ENCODE results near the gene FREM2. TPM values are rescaled to one million over a fixed set of nuclear protein-coding genes. Genes with fewer than 3 reads are reported as not detected.

The FREM2 gene
- total and polyA plus RNA-seq, 7 donors = under 0.01 to 8.2 (median 2.1) TPM

GRCh38 chr13:38787550-38787949 is 100.7 kb downstream of the FREM2 start:
- H3K27me3 ChIP-seq = no peaks in the 10 kb centered on the region
- TF ChIP-seq POLR2A (IDR thresholded peaks at IDR 0.05) (no peak), EP300 (IDR thresholded peaks at IDR 0.05) (no peak)
- H3K4me1 ChIP-seq = no peaks in the 10 kb centered on the region
- H3K36me3 ChIP-seq = no peaks in the 10 kb centered on the region
- no peak overlapping the region for H3K27ac ChIP-seq
- DNase-seq = no peak
- 42 to 55% methylated on average over 1 of the region's 1 CpG for WGBS, 2 donors
- intact Hi-C loops (cut with DNase I) = no loop called here
- no peaks in the 10 kb centered on the region for H3K9me3 ChIP-seq
- H3K4me3 ChIP-seq = no peak overlapping the region

- H3K27ac ChIP-seq = no peak overlapping the region
- 96 to 97% methylated on average over 1 of the region's 1 CpG for WGBS, 2 donors
These were observed 110.0 kb downstream of the FREM2 start for GRCh38 chr13:38796890-38797289.

DNA sequence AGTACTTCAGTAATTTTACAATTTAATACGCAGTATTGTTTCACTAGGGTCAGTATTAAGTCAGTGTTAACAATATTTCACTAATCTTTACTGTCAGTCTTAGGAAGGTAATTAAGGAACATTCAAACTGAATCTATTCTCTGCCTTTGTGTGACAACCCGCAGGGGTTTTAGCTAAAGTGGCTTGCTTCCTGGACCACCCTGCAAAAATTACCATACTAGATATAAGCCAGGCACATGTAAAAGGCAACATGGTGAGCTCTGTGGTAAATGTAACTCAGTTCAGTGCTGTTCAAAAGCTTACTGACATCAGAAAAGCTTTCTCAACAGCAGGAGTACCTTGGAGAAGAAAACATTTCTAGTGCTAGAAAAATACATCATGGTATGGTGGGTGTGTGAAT is 116.7 kb downstream of the FREM2 start:
- TF ChIP-seq POLR2A (IDR thresholded peaks at IDR 0.05) (no peak), POLR2AphosphoS5 (IDR thresholded peaks at IDR 0.05) (no peak), EP300 (IDR thresholded peaks at IDR 0.05) (no peak)
- TF ChIP-seq, protein P1, sequence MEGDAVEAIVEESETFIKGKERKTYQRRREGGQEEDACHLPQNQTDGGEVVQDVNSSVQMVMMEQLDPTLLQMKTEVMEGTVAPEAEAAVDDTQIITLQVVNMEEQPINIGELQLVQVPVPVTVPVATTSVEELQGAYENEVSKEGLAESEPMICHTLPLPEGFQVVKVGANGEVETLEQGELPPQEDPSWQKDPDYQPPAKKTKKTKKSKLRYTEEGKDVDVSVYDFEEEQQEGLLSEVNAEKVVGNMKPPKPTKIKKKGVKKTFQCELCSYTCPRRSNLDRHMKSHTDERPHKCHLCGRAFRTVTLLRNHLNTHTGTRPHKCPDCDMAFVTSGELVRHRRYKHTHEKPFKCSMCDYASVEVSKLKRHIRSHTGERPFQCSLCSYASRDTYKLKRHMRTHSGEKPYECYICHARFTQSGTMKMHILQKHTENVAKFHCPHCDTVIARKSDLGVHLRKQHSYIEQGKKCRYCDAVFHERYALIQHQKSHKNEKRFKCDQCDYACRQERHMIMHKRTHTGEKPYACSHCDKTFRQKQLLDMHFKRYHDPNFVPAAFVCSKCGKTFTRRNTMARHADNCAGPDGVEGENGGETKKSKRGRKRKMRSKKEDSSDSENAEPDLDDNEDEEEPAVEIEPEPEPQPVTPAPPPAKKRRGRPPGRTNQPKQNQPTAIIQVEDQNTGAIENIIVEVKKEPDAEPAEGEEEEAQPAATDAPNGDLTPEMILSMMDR (IDR thresholded peaks at IDR 0.05) = no peak
- Histone ChIP-seq H3K9me3 (peaks cover 0 to 2% (median 0%) of the 10 kb centered on the region in 4 donors), H3K27me3 (no peaks in the 10 kb centered on the region), H3K4me1 (peaks cover 0 to 8% (median 0%) of the 10 kb centered on the region in 4 donors), H3K27ac (no peak overlapping the region), H3K36me3 (no peaks in the 10 kb centered on the region), H3K4me3 (no peak overlapping the region)
- no peak for DNase-seq
- 78 to 89% methylated on average over 2 of the region's 2 CpGs for WGBS, 2 donors
- intact Hi-C loops (cut with DNase I) = no loop called here

More at GRCh38 chr13:38796890-38797289, 110.0 kb downstream of the FREM2 start:
- no peak for DNase-seq
- TF ChIP-seq POLR2AphosphoS5 (IDR thresholded peaks at IDR 0.05) (no peak), POLR2A (IDR thresholded peaks at IDR 0.05) (no peak), EP300 (IDR thresholded peaks at IDR 0.05) (no peak)
- TF ChIP-seq, protein P1 (IDR thresholded peaks at IDR 0.05) = no peak
- Histone ChIP-seq H3K36me3 (no peaks in the 10 kb centered on the region), H3K4me3 (no peak overlapping the region), H3K9me3 (no peaks in the 10 kb centered on the region), H3K27me3 (no peaks in the 10 kb centered on the region), H3K4me1 (no peaks in the 10 kb centered on the region)
- intact Hi-C loops (cut with DNase I) = no loop called here

GRCh38 chr13:38804061-38804460 is 117.2 kb downstream of the FREM2 start:
- no peak for DNase-seq
- WGBS, 2 donors = 93 to 96% methylated on average over 2 of the region's 2 CpGs

DNA sequence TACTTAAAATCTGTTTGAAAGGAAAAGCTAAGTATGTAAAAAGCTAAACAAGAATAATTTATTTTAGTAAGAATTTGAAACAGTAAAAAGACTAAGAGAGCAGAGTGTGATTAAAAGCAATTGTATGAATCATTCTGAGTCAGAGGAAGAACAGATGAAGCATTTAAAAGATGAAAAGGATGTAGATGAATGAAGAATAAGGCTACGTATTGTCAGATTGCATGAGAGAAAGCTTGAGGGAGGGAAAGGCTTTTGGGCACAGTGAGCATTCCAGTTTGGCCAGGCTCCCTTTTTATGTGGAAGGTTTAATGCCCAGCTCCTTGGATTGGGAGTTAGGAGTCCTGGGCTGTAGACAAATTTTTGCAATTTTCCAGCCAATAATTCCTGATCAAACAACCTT is 117.7 kb downstream of the FREM2 start:
- Histone ChIP-seq H3K27ac (no peak overlapping the region), H3K27me3 (no peaks in the 10 kb centered on the region), H3K4me1 (peaks cover 0 to 8% (median 0%) of the 10 kb centered on the region in 4 donors), H3K36me3 (no peaks in the 10 kb centered on the region), H3K4me3 (no peak overlapping the region), H3K9me3 (peaks cover 0 to 6% (median 0%) of the 10 kb centered on the region in 4 donors)
- 76 to 84% methylated on average over 1 of the region's 1 CpG for WGBS, 2 donors
- TF ChIP-seq POLR2A (IDR thresholded peaks at IDR 0.05) (no peak), POLR2AphosphoS5 (IDR thresholded peaks at IDR 0.05) (no peak), EP300 (IDR thresholded peaks at IDR 0.05) (no peak)
- TF ChIP-seq, protein P1 (IDR thresholded peaks at IDR 0.05) = no peak
- intact Hi-C loops (cut with DNase I) = no loop called here
- DNase-seq = no peak

More at GRCh38 chr13:38804061-38804460, 117.2 kb downstream of the FREM2 start:
- intact Hi-C loops (cut with DNase I) = no loop called here
- TF ChIP-seq POLR2AphosphoS5 (IDR thresholded peaks at IDR 0.05) (no peak), POLR2A (IDR thresholded peaks at IDR 0.05) (no peak), EP300 (IDR thresholded peaks at IDR 0.05) (no peak)
- TF ChIP-seq, protein P1 (IDR thresholded peaks at IDR 0.05) = no peak
- peaks cover 0 to 8% (median 0%) of the 10 kb centered on the region in 4 donors for H3K4me1 ChIP-seq
- H3K36me3 ChIP-seq = no peaks in the 10 kb centered on the region
- H3K27me3 ChIP-seq = no peaks in the 10 kb centered on the region
- H3K27ac ChIP-seq = no peak overlapping the region
- H3K9me3 ChIP-seq = peaks cover 0 to 5% (median 0%) of the 10 kb centered on the region in 4 donors
- no peak overlapping the region for H3K4me3 ChIP-seq

Measured in sigmoid colon (tissue), 7 donors.